ENCODE results near the gene SLC2A1.

- TF ChIP-seq POLR2A (IDR thresholded peaks at IDR 0.05): no peak
- TF ChIP-seq, protein P1, sequence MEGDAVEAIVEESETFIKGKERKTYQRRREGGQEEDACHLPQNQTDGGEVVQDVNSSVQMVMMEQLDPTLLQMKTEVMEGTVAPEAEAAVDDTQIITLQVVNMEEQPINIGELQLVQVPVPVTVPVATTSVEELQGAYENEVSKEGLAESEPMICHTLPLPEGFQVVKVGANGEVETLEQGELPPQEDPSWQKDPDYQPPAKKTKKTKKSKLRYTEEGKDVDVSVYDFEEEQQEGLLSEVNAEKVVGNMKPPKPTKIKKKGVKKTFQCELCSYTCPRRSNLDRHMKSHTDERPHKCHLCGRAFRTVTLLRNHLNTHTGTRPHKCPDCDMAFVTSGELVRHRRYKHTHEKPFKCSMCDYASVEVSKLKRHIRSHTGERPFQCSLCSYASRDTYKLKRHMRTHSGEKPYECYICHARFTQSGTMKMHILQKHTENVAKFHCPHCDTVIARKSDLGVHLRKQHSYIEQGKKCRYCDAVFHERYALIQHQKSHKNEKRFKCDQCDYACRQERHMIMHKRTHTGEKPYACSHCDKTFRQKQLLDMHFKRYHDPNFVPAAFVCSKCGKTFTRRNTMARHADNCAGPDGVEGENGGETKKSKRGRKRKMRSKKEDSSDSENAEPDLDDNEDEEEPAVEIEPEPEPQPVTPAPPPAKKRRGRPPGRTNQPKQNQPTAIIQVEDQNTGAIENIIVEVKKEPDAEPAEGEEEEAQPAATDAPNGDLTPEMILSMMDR (IDR thresholded peaks at IDR 0.05): no peak
Observed at GRCh38 chr1:42944246-42944928, 14.3 kb downstream of the SLC2A1 start.

Data from lower leg skin (tissue), 3 donors.